ENCODE measurements around the gene CA6.
"Not testable (repeated sequence)": the region's sequence is repeated elsewhere in the genome, so short reads cannot be mapped to it uniquely, and the experiment has no call there.

The CA6 gene

GRCh38 chr1:8976338-8976737 is 30.7 kb downstream of the CA6 start:
- no peak for DNase-seq

GRCh38 chr1:8976896-8977450 is 31.3 kb downstream of the CA6 start:
- DNase-seq = no peak

GRCh38 chr1:8980656-8981055 is 35.0 kb downstream of the CA6 start:
- DNase-seq = no peak

- no peak for DNase-seq
Observed at GRCh38 chr1:8981169-8981568, 35.5 kb downstream of the CA6 start.

- DNase-seq = no peak
Observed at GRCh38 chr1:8984203-8984602, 38.5 kb downstream of the CA6 start.

- DNase-seq = no peak
Observed at GRCh38 chr1:8984990-8985389, 39.3 kb downstream of the CA6 start.

- no peak for DNase-seq
Observed at GRCh38 chr1:8985915-8986813, 40.5 kb downstream of the CA6 start.

GRCh38 chr1:8986814-8987190 is 41.1 kb downstream of the CA6 start:
- DNase-seq = no peak

- DNase-seq = peak; percentile 45 to 73
Observed at GRCh38 chr1:8987881-8988617, 42.4 kb downstream of the CA6 start.

- DNase-seq = no peak
Observed at GRCh38 chr1:8988618-8988967, 42.9 kb downstream of the CA6 start.

GRCh38 chr1:8989061-8989460 is 43.4 kb downstream of the CA6 start:
- no peak for DNase-seq

- no peak for DNase-seq
Observed at GRCh38 chr1:8989821-8990220, 44.2 kb downstream of the CA6 start.

- DNase-seq = no peak
Observed at GRCh38 chr1:8992936-8993687, 47.4 kb downstream of the CA6 start.

- DNase-seq = not testable (repeated sequence)
Observed at GRCh38 chr1:8993962-8994675, 48.5 kb downstream of the CA6 start.

- DNase-seq = not testable (repeated sequence)
Observed at GRCh38 chr1:9001534-9002214, 56.0 kb downstream of the CA6 start.

- DNase-seq = not testable (repeated sequence)
Observed at GRCh38 chr1:9002215-9002560, 56.5 kb downstream of the CA6 start.

- no peak for DNase-seq
Observed at GRCh38 chr1:9004031-9004699, 58.5 kb downstream of the CA6 start.

- peak; percentile 70 to 77 for DNase-seq
Observed at GRCh38 chr1:9004700-9005394, 59.2 kb downstream of the CA6 start.

- no peak for DNase-seq
Observed at GRCh38 chr1:9005395-9005708, 59.7 kb downstream of the CA6 start.

GRCh38 chr1:9006956-9007615 is 61.4 kb downstream of the CA6 start:
- DNase-seq = no peak
